PC-9 (cell line): ENCODE data around the gene KCTD2. TPM values are rescaled to one million over a fixed set of nuclear protein-coding genes. Genes with fewer than 3 reads are reported as not detected.

Experiments
- BruUV-seq: library from RNA; stranded (reverse); fragments of 400-500 nt; replicated peaks from 2 replicates; lab custom pipeline; 2021; lab: Mats Ljungman, UMichigan
- CTCF ChIA-PET: fragments of 300-600 bp; sonication (Branson Sonifier 250); formaldehyde crosslinking; loops from one replicate; lab custom pipeline; 2022; ENCODE audit warnings: antibody characterized with exemption; lab: Charles Lee
- POLR2A ChIA-PET: fragments of 300-600 bp; sonication (Branson Sonifier 250); formaldehyde crosslinking; loops from one replicate; lab custom pipeline; 2022; ENCODE audit warnings: antibody characterized with exemption; ENCODE audit not compliant: unreplicated experiment; lab: Charles Lee
- DNase-seq, 2 experiments: peaks; one replicate each; pipeline versions ENCODE4 v3.0.0 to v3.0.0-alpha.2; 2015 to 2022; ENCODE audit warnings: mixed read lengths in 1 of 2
- H2AFZ ChIP-seq: fragments of 200-600 bp; sonication (generic); 2 replicates; pipeline ENCODE4 v1.8.1; 2017; ENCODE audit warnings: antibody characterized with exemption
- H3F3A ChIP-seq: fragments of 200-600 bp; sonication (generic); 2 replicates; pipeline ENCODE4 v1.8.1; 2017; ENCODE audit warnings: antibody characterized with exemption, mild to moderate bottlenecking, low read depth; ENCODE audit not compliant: insufficient read depth
- H3K27ac ChIP-seq: fragments of 200-600 bp; sonication (generic); 2 replicates; pipeline ENCODE4 v1.6.1; 2016; ENCODE audit warnings: mixed run types
- H3K27me3 ChIP-seq: fragments of 200-600 bp; sonication (generic); 2 replicates; pipeline ENCODE4 v1.6.1; 2016; ENCODE audit warnings: low read depth, mixed run types; ENCODE audit not compliant: insufficient read depth
- H3K36me3 ChIP-seq: fragments of 200-600 bp; sonication (generic); 2 replicates; pipeline ENCODE4 v1.6.1; 2016; ENCODE audit warnings: low read depth, mixed run types
- H3K4me1 ChIP-seq: fragments of 200-600 bp; sonication (generic); replicated peaks from 2 replicates; pipeline ENCODE4 v1.6.1; 2016; ENCODE audit warnings: mixed run types; ENCODE audit not compliant: insufficient read depth
- H3K4me2 ChIP-seq: fragments of 200-600 bp; sonication (generic); 2 replicates; pipeline ENCODE4 v1.6.1; 2017; ENCODE audit warnings: mixed run types
- H3K4me3 ChIP-seq: fragments of 200-600 bp; sonication (generic); 2 replicates; pipeline ENCODE4 v1.6.1; 2016; ENCODE audit warnings: mixed run types
- H3K79me2 ChIP-seq: fragments of 200-600 bp; sonication (generic); 2 replicates; pipeline ENCODE4 v1.6.1; 2017; ENCODE audit warnings: low read depth, mixed run types
- H3K9me2 ChIP-seq: fragments of 200-600 bp; sonication (generic); 2 replicates; pipeline ENCODE4 v1.8.1; 2017; ENCODE audit warnings: mild to moderate bottlenecking; ENCODE audit not compliant: insufficient read depth
- H3K9me3 ChIP-seq: fragments of 200-600 bp; sonication (generic); 2 replicates; pipeline ENCODE4 v1.8.1; 2016; ENCODE audit warnings: low read depth; ENCODE audit not compliant: insufficient read depth
- H4K20me1 ChIP-seq: fragments of 200-600 bp; sonication (generic); 2 replicates; pipeline ENCODE4 v1.8.1; 2017; ENCODE audit not compliant: insufficient read depth
- EZH2 ChIP-seq: fragments of 200-600 bp; sonication (generic); IDR thresholded peaks from 2 replicates; pipeline ENCODE4 v1.8.0; 2017; ENCODE audit warnings: antibody characterized with exemption, low read depth
- intact Hi-C: fragments of 100-400 bp; cut with micrococcal nuclease; formaldehyde crosslinking; loops from one replicate; pipeline ENCODE4 v1.10.0; 2022; ENCODE audit not compliant: unreplicated experiment
- total RNA-seq: library from RNA; stranded (reverse); gene quantifications from 2 replicates; pipeline ENCODE4 v1.2.3, GENCODE V29; 2021
- TF ChIP-seq, protein P1 (sequence below): fragments of 200-600 bp; sonication (generic); conservative IDR thresholded peaks from 2 replicates; pipeline ENCODE4 v1.6.1; 2017; ENCODE audit warnings: mixed run types, antibody characterized with exemption, mild to moderate bottlenecking, moderate library complexity

Gene KCTD2
- total RNA-seq, 1 experiment from 2014 or later, result 18.6 TPM

DNA sequence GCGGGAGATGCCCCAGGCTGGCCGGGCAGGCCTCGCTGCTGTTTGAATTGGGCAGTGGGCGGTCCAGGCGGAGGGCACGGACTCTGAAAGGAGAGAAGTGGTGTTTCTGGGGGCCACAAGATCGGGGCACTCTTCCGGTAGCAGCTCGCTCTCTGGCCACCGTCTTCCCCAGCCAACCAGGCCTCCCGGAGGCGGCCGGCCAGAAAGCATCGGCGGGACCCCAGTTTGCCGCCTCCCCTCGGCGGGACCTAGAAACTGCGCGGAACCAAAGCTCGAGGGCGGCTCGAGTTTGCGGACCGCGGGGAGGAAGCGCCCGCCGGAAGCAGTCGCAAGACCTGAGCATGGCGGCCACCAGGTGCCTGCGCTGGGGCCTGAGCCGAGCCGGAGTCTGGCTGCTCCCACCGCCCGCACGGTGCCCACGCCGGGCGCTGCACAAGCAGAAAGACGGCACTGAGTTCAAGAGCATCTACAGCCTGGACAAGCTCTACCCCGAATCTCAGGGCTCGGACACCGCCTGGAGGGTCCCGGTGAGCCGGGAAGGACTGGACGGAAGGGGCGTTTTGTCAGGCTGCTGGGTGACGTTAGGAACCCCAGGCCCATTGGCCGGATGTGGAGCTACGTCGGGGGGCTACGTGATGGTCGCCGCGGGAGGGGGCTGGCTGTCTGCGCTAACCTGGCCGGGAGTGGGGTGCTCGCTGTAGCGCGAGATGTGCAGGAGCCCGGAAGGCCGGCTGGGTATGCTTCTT is 34.5 kb upstream of the KCTD2 start, which contains the start of gene MRPL58:
Gene MRPL58, plus strand, starts transcription at position 325 of the 746 bp plus-strand sequence. Its CDS starts 17 bp downstream, at position 342.
- peaks cover 31% of the 10 kb centered on the region for H3K79me2 ChIP-seq
- peaks cover 31% of the 10 kb centered on the region for H3F3A ChIP-seq
- no peaks in the 10 kb centered on the region for H3K9me3 ChIP-seq
- intact Hi-C loops, result loop anchor here (1.0 to 2.0 kb wide), 2 partner anchors 22 to 52 kb away; no protein-coding TSS in a partner anchor
- H3K4me2 ChIP-seq, result peak within 1 kb of the TSS; percentile 98
- no TSS peak for BruUV-seq
- peaks cover 31% of the 10 kb centered on the region for H3K4me1 ChIP-seq
- H4K20me1 ChIP-seq, result no peaks in the 10 kb centered on the region
- DNase-seq, result peak; percentile 74 to 83
- peak within 1 kb of the TSS; percentile 43 for H3K27ac ChIP-seq
- no peaks in the 10 kb centered on the region for H3K9me2 ChIP-seq
- H3K4me3 ChIP-seq, result peak within 1 kb of the TSS; percentile 90
- no peaks in the 10 kb centered on the region for H3K36me3 ChIP-seq
- ChIA-PET POLR2A (interaction anchor here (0.5 to 1.6 kb wide), 6 partner anchors 20 to 255 kb away, joined by 3 to 6 read pairs (median 4); partner anchors contain the start of gene CDR2L), CTCF (interaction anchor here (0.6 to 1.7 kb wide), 5 partner anchors 21 to 404 kb away, joined by 3 to 9 read pairs (median 7); no protein-coding TSS in a partner anchor)
- H2AFZ ChIP-seq, result peak within 1 kb of the TSS; percentile 85
- H3K27me3 ChIP-seq, result no peaks in the 10 kb centered on the region
- TF ChIP-seq EZH2, result no peak
- TF ChIP-seq, protein P1, sequence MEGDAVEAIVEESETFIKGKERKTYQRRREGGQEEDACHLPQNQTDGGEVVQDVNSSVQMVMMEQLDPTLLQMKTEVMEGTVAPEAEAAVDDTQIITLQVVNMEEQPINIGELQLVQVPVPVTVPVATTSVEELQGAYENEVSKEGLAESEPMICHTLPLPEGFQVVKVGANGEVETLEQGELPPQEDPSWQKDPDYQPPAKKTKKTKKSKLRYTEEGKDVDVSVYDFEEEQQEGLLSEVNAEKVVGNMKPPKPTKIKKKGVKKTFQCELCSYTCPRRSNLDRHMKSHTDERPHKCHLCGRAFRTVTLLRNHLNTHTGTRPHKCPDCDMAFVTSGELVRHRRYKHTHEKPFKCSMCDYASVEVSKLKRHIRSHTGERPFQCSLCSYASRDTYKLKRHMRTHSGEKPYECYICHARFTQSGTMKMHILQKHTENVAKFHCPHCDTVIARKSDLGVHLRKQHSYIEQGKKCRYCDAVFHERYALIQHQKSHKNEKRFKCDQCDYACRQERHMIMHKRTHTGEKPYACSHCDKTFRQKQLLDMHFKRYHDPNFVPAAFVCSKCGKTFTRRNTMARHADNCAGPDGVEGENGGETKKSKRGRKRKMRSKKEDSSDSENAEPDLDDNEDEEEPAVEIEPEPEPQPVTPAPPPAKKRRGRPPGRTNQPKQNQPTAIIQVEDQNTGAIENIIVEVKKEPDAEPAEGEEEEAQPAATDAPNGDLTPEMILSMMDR, result peak; percentile 70

DNA sequence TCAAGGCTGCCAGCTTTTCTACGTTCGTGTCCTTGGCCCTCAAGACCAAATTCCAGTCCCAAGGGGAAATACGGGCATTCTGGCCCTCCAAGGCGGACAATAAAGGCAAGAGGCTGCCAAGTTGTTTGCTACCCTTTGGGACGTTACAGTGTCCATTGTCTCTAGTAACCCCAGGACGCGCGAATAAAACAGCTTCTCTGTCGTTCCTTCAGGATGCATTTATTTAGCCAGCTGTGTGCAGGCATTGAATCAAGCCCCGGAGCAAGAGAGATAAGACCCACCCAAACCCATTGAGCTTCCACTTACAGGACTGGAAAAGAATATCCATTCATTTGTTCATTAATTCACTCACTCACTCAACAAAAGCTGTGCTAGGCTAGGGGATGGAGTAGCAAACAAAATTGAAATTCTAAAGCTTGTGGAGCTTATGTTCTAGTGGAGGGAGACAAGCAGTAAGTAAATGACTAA is 33.9 kb upstream of the KCTD2 start:
- H3K79me2 ChIP-seq, result peaks cover 31% of the 10 kb centered on the region
- no peaks in the 10 kb centered on the region for H3K36me3 ChIP-seq
- TF ChIP-seq EZH2, result no peak
- TF ChIP-seq, protein P1, result no peak
- peak overlapping the region; percentile 43; the same call in 1 of the 2 replicates for H3K27ac ChIP-seq
- intact Hi-C loops, result loop anchor here (1.0 to 2.0 kb wide), 2 partner anchors 21 to 52 kb away; no protein-coding TSS in a partner anchor
- peak overlapping the region; percentile 98 for H3K4me2 ChIP-seq
- H3K4me1 ChIP-seq, result peaks cover 31% of the 10 kb centered on the region
- peak overlapping the region; percentile 85 for H2AFZ ChIP-seq
- peak overlapping the region; percentile 90 for H3K4me3 ChIP-seq
- H3K9me2 ChIP-seq, result no peaks in the 10 kb centered on the region
- H3K9me3 ChIP-seq, result no peaks in the 10 kb centered on the region
- POLR2A ChIA-PET, result interaction anchor here (0.6 to 1.6 kb wide), 4 partner anchors 21 to 183 kb away, joined by 3 to 5 read pairs (median 4); partner anchors contain the start of gene CDR2L
- H3K27me3 ChIP-seq, result no peaks in the 10 kb centered on the region
- CTCF ChIA-PET, result interaction anchor here (0.6 to 1.7 kb wide), 5 partner anchors 22 to 403 kb away, joined by 3 to 9 read pairs (median 7); no protein-coding TSS in a partner anchor
- no peak for DNase-seq
- peaks cover 31% of the 10 kb centered on the region for H3F3A ChIP-seq
- no peaks in the 10 kb centered on the region for H4K20me1 ChIP-seq
- TSS peak; percentile 57 for BruUV-seq

DNA sequence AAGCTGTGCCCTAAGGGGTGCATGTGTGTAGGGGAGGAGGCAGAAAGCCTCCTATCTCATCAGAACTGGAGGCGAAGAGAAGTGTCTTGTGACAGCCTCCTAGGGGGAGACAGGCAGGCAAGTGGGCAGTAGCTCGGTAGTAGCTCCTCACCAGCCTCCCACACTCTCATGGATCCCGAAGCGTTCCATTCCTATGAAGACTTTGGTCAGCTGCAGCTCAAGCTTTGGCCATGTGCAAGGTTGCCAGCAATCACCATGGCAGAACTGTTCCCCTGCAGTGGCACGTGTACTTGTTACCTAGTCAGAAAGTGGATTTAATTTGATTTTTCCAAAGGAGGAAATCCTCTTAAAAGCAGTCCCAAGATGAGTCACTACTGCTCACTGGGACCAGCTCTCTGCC is 27.9 kb upstream of the KCTD2 start:
- intact Hi-C loops, result no loop called here
- Histone ChIP-seq H4K20me1 (no peaks in the 10 kb centered on the region), H3K4me3 (no peak overlapping the region), H3K9me3 (no peaks in the 10 kb centered on the region), H3K4me2 (no peak overlapping the region), H3K27ac (no peak overlapping the region), H2AFZ (no peak overlapping the region), H3K27me3 (no peaks in the 10 kb centered on the region), H3F3A (0 out of 2 replicates have a peak, but pooled peaks cover 10% of the 10 kb centered on the region), H3K4me1 (0 out of 2 replicates have a peak, but pooled peaks cover 6% of the 10 kb centered on the region), H3K79me2 (peaks cover 15% of the 10 kb centered on the region), H3K9me2 (no peaks in the 10 kb centered on the region), H3K36me3 (peaks cover 24% of the 10 kb centered on the region; the same call in 1 of the 2 replicates)
- DNase-seq, result no peak
- CTCF ChIA-PET, result no interaction called here
- BruUV-seq, result no TSS peak
- TF ChIP-seq, protein P1, result no peak
- no peak for TF ChIP-seq EZH2
- POLR2A ChIA-PET, result no interaction called here
